ENCODE data around the gene CEP78.

DNA sequence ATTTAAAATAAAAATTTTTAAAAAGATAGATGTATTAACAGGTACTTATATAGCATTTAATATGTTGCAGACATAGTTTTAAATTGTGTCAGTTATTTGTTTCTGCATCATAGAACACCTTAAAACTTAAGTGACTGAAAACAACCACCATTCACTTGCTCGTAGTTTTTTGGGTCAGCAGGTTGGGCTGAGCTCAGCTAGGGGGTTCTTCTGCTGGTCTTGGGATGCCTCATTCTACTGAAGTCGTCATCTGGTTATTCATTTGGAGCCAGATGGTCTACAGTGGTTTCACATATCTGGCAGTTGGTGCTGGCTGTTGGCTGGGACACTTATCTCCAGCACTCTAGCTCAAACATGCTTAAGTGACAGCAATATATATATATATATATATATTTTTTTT lies 90.7 kb downstream of the CEP78 start:
- TF ChIP-seq CTCF (conservative IDR thresholded peaks at IDR 0.05; ENCODE audit: low read length), result no peak
- no peak for TF ChIP-seq EZH2phosphoT487 (IDR thresholded peaks at IDR 0.05; ENCODE audit: borderline replicate concordance)

All from Loucy (cell line).